Mesenchymal stem cell (in vitro differentiated cells and primary cell): Measurements from ENCODE around the gene CEACAM3.

Source experiments
- DNase-seq: peaks from one replicate; pipeline ENCODE4 v3.0.0-alpha.2; 2013
- H2AFZ ChIP-seq: one replicate; pipeline ENCODE4 v1.6.1; 2013; ENCODE audit warnings: low read depth, mild to moderate bottlenecking, control low read depth, inconsistent platforms, low read length, moderate library complexity
- H2AK5ac ChIP-seq: 2 replicates; pipeline ENCODE4 v1.6.1; 2013; ENCODE audit warnings: low read length, moderate library complexity, mild to moderate bottlenecking, inconsistent platforms; ENCODE audit not compliant: severe bottlenecking
- H2BK120ac ChIP-seq: one replicate; pipeline ENCODE4 v1.6.1; 2013; ENCODE audit warnings: low read depth, mild to moderate bottlenecking, inconsistent platforms, low read length, moderate library complexity
- H2BK12ac ChIP-seq, 2 experiments: one replicate each; pipeline ENCODE4 v1.6.1; 2013; ENCODE audit warnings: inconsistent platforms in 2 of 2, low read length in 2 of 2, mild to moderate bottlenecking in 2 of 2, moderate library complexity in 2 of 2, control low read depth in 1 of 2
- H2BK15ac ChIP-seq: one replicate; pipeline ENCODE4 v1.6.1; 2013; ENCODE audit warnings: mild to moderate bottlenecking, low read depth, inconsistent platforms; ENCODE audit not compliant: poor library complexity, severe bottlenecking
- H2BK5ac ChIP-seq: 2 replicates; pipeline ENCODE4 v1.6.1; 2013; ENCODE audit warnings: low read depth, mild to moderate bottlenecking, low read length, control low read depth, inconsistent platforms; ENCODE audit not compliant: poor library complexity, severe bottlenecking
- H3K14ac ChIP-seq, 2 experiments: one replicate each; pipeline ENCODE4 v1.6.1; 2013; ENCODE audit warnings: inconsistent platforms in 2 of 2, low read length in 2 of 2, control low read depth in 1 of 2, mild to moderate bottlenecking in 1 of 2, moderate library complexity in 1 of 2
- H3K18ac ChIP-seq, 2 experiments: one replicate each; pipeline ENCODE4 v1.6.1; 2013; ENCODE audit warnings: inconsistent platforms in 2 of 2, low read length in 2 of 2, control low read depth in 1 of 2, low read depth in 1 of 2, mild to moderate bottlenecking in 1 of 2
- H3K23ac ChIP-seq, 2 experiments: one replicate each; pipeline ENCODE4 v1.6.1; 2013; ENCODE audit warnings: inconsistent platforms in 2 of 2, low read length in 2 of 2, mild to moderate bottlenecking in 2 of 2, moderate library complexity in 2 of 2, control low read depth in 1 of 2
- H3K27ac ChIP-seq: 2 replicates; pipeline ENCODE4 v1.5.1; 2013; ENCODE audit warnings: mild to moderate bottlenecking, moderate library complexity, low read length, control low read depth, inconsistent platforms; ENCODE audit not compliant: poor library complexity, severe bottlenecking
- H3K27me3 ChIP-seq, 2 experiments: 2 replicates each; pipeline versions ENCODE4 v1.6.1 to v1.7.0; 2013; ENCODE audit warnings: low read length in 2 of 2, mild to moderate bottlenecking in 2 of 2, moderate library complexity in 2 of 2, control low read depth in 1 of 2, inconsistent platforms in 1 of 2; ENCODE audit not compliant: control insufficient read depth in 1 of 2, insufficient read depth in 1 of 2
- H3K36me3 ChIP-seq, 2 experiments: 2 replicates each; pipeline versions ENCODE4 v1.6.1 to v1.7.0; 2013; ENCODE audit warnings: low read length in 2 of 2, control low read depth in 1 of 2, inconsistent platforms in 1 of 2, low read depth in 1 of 2, mild to moderate bottlenecking in 1 of 2; ENCODE audit not compliant: insufficient read depth in 2 of 2, control insufficient read depth in 1 of 2
- H3K4ac ChIP-seq, 2 experiments: one replicate each; pipeline ENCODE4 v1.6.1; 2013; ENCODE audit warnings: inconsistent platforms in 2 of 2, low read length in 2 of 2, mild to moderate bottlenecking in 2 of 2, moderate library complexity in 2 of 2, control low read depth in 1 of 2, low read depth in 1 of 2
- H3K4me1 ChIP-seq: 2 replicates; pipeline ENCODE4 v1.6.1; 2013; ENCODE audit warnings: low read depth, low read length, control low read depth; ENCODE audit not compliant: control insufficient read depth, insufficient read depth
- H3K4me2 ChIP-seq: 2 replicates; pipeline ENCODE4 v1.6.1; 2013; ENCODE audit warnings: low read length, mild to moderate bottlenecking, inconsistent platforms; ENCODE audit not compliant: poor library complexity, severe bottlenecking
- H3K4me3 ChIP-seq, 2 experiments: 2 replicates each; pipeline versions ENCODE4 v1.5.1 to v1.7.0; 2013; ENCODE audit warnings: low read length in 2 of 2, mild to moderate bottlenecking in 2 of 2, control low read depth in 1 of 2, low read depth in 1 of 2; ENCODE audit not compliant: insufficient read depth in 1 of 2
- H3K79me1 ChIP-seq: replicated peaks from 2 replicates; pipeline ENCODE4 v1.6.1; 2013; ENCODE audit warnings: mild to moderate bottlenecking, control low read depth, low read length, inconsistent platforms; ENCODE audit not compliant: poor library complexity, severe bottlenecking
- H3K9ac ChIP-seq: 2 replicates; pipeline ENCODE4 v1.7.0; 2013; ENCODE audit warnings: mild to moderate bottlenecking, low read length, moderate library complexity
- H3K9me3 ChIP-seq: 2 replicates; pipeline ENCODE4 v1.7.0; 2013; ENCODE audit warnings: mild to moderate bottlenecking, low read length; ENCODE audit not compliant: control insufficient read depth
- H4K8ac ChIP-seq: one replicate; pipeline ENCODE4 v1.6.1; 2013; ENCODE audit warnings: inconsistent platforms, mild to moderate bottlenecking, low read length, moderate library complexity
- H4K91ac ChIP-seq: one replicate; pipeline ENCODE4 v1.6.1; 2013; ENCODE audit warnings: mild to moderate bottlenecking, low read length, inconsistent platforms
- WGBS: methylation state at CpG from one replicate; pipeline ENCODE4 v1.1.7; 2013; ENCODE audit warnings: mixed read lengths; 5-methylcytosine and 5-hydroxymethylcytosine counted together

CEACAM3 gene

DNA sequence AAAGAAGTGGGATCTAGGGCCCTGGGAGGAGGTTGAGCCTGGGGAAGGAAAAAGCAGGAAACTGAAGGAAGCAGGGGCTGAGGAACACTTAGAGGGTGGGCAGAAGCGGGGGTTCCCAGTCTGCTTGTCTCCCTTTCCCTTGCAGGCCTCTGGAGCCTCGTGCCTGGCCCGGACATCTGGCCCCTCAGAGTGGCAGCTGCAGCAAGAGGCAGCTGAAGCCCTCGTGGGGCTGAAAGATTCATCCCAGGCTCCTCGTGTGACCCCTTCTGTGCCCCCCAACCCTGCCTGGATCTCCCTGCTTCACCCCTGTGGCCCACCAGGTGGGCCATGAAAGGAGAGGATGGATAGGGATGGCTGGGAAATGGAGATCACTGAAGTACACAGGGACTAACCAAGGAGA lies 54.0 kb downstream of the CEACAM3 start:
- Histone ChIP-seq H3K4me3 (no peak overlapping the region), H3K23ac (no peak overlapping the region), H3K27ac (no peak overlapping the region), H3K4me2 (no peak overlapping the region), H3K4ac (no peak overlapping the region), H2BK5ac (no peak overlapping the region), H3K79me1 (no peaks in the 10 kb centered on the region), H3K4me1 (no peaks in the 10 kb centered on the region), H4K8ac (no peak overlapping the region), H4K91ac (no peak overlapping the region), H2AK5ac (no peak overlapping the region), H3K9ac (no peak overlapping the region), H2BK120ac (no peak overlapping the region), H2BK15ac (no peak overlapping the region), H2BK12ac (no peak overlapping the region), H3K14ac (no peak overlapping the region), H2AFZ (no peak overlapping the region), H3K36me3 (no peaks in the 10 kb centered on the region), H3K18ac (no peak overlapping the region), H3K9me3 (no peaks in the 10 kb centered on the region), H3K27me3 (peaks cover 62 to 73% of the 10 kb centered on the region in 2 experiments)
- no peak for DNase-seq
- WGBS: 53% methylated on average over 5 of the region's 5 CpGs

DNA sequence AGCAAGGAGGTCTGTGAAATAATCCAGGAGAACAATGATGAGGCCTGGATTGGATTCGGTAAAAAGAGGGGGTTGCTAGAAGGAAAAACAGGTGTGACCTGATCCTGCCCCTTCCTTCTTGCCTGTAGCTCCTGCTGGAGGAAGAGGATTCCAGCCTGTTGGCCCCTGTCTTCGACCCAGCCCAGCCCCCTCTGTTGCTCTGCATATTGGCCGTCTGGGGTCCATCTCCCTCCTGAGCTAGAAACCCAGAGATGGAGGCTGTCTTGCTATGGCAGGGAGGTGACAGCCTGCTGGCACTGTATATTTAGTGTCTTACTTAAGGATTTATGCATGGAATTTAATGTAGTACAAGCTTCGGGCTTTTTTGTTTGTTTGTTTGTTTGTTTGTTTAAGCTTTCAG lies 55.1 kb downstream of the CEACAM3 start:
- no peak overlapping the region for H3K4me3 ChIP-seq
- no peak overlapping the region for H4K91ac ChIP-seq
- H3K14ac ChIP-seq: no peak overlapping the region
- no peak for DNase-seq
- no peaks in the 10 kb centered on the region for H3K4me1 ChIP-seq
- no peak overlapping the region for H3K9ac ChIP-seq
- H3K9me3 ChIP-seq: no peaks in the 10 kb centered on the region
- WGBS: 44% methylated on average over 4 of the region's 4 CpGs
- H3K36me3 ChIP-seq: no peaks in the 10 kb centered on the region
- H2BK12ac ChIP-seq: no peak overlapping the region
- no peak overlapping the region for H2BK5ac ChIP-seq
- H3K4ac ChIP-seq: no peak overlapping the region
- no peak overlapping the region for H2BK15ac ChIP-seq
- no peak overlapping the region for H2AFZ ChIP-seq
- H2AK5ac ChIP-seq: no peak overlapping the region
- H2BK120ac ChIP-seq: no peak overlapping the region
- no peak overlapping the region for H3K27ac ChIP-seq
- no peak overlapping the region for H4K8ac ChIP-seq
- H3K4me2 ChIP-seq: no peak overlapping the region
- H3K79me1 ChIP-seq: no peaks in the 10 kb centered on the region
- no peak overlapping the region for H3K23ac ChIP-seq
- no peak overlapping the region for H3K18ac ChIP-seq
- peaks cover 62 to 73% of the 10 kb centered on the region in 2 experiments for H3K27me3 ChIP-seq

DNA sequence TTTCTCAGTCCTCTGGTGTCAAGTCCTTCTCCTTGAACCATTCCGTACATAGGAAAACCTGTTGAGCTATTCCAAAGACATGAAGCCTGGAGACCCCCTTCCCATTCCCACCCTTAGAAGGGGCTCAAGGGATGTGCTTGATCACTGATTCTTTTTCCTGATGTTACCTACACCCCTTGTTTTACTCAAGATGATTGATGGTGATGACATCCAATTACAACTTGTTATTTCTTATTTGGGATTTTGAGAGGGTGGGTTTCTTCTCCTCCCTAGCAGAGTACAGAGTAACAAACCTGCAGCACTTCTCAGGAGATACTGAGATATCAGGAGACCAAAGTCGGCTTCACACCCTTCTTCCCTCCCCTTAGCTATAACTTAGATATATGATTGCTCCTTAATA lies 57.0 kb downstream of the CEACAM3 start:
- H3K27me3 ChIP-seq: peaks cover 58 to 66% of the 10 kb centered on the region in 2 experiments
- 83% methylated on average over 2 of the region's 2 CpGs for WGBS

DNA sequence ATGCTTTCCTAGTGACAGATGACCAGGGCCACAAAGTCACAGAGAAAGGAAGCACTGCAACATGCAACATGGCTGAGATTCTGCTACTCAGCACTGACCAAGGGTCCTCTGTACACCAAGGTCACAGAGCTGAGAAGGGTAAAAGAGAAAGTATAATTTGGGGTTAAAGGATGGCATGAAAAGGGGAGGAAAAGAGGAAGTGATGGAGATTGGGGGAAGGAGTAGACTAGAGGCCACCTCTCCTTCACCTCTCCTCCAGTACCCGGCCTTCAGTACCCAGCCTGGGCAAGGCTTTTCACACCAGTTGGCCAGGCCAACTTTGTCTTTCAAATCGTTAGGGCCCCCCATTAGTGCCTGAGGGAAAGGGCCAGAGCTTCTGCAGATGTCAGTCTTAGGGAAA lies 57.4 kb downstream of the CEACAM3 start:
- H3K9me3 ChIP-seq: no peaks in the 10 kb centered on the region
- no peak overlapping the region for H2BK15ac ChIP-seq
- no peak overlapping the region for H3K4me2 ChIP-seq
- no peak overlapping the region for H3K27ac ChIP-seq
- no peak overlapping the region for H2BK5ac ChIP-seq
- H4K8ac ChIP-seq: no peak overlapping the region
- H2AK5ac ChIP-seq: no peak overlapping the region
- H3K14ac ChIP-seq: no peak overlapping the region
- H3K36me3 ChIP-seq: no peaks in the 10 kb centered on the region
- no peak for DNase-seq
- H3K27me3 ChIP-seq: peaks cover 58 to 61% of the 10 kb centered on the region in 2 experiments
- H3K23ac ChIP-seq: no peak overlapping the region
- 10% methylated on average over 1 of the region's 2 CpGs for WGBS
- no peak overlapping the region for H3K4me3 ChIP-seq
- H3K4me1 ChIP-seq: no peaks in the 10 kb centered on the region
- H3K79me1 ChIP-seq: no peaks in the 10 kb centered on the region
- no peak overlapping the region for H2AFZ ChIP-seq
- H3K9ac ChIP-seq: no peak overlapping the region
- H2BK12ac ChIP-seq: no peak overlapping the region
- no peak overlapping the region for H3K4ac ChIP-seq
- H2BK120ac ChIP-seq: no peak overlapping the region
- no peak overlapping the region for H4K91ac ChIP-seq
- H3K18ac ChIP-seq: no peak overlapping the region

More for the DNA sequence above, 57.0 kb downstream of the CEACAM3 start:
- H3K4me1 ChIP-seq: no peaks in the 10 kb centered on the region
- no peaks in the 10 kb centered on the region for H3K36me3 ChIP-seq
- H3K18ac ChIP-seq: no peak overlapping the region
- H2BK5ac ChIP-seq: no peak overlapping the region
- H3K9me3 ChIP-seq: no peaks in the 10 kb centered on the region
- H2BK12ac ChIP-seq: no peak overlapping the region
- H3K27ac ChIP-seq: no peak overlapping the region
- H3K4me2 ChIP-seq: no peak overlapping the region
- H3K4me3 ChIP-seq: no peak overlapping the region
- H4K8ac ChIP-seq: no peak overlapping the region
- H2AK5ac ChIP-seq: no peak overlapping the region
- H3K79me1 ChIP-seq: no peaks in the 10 kb centered on the region
- no peak overlapping the region for H2BK15ac ChIP-seq
- H3K9ac ChIP-seq: no peak overlapping the region
- no peak overlapping the region for H4K91ac ChIP-seq
- no peak overlapping the region for H3K23ac ChIP-seq
- no peak overlapping the region for H2BK120ac ChIP-seq
- H2AFZ ChIP-seq: no peak overlapping the region
- no peak overlapping the region for H3K4ac ChIP-seq
- no peak for DNase-seq
- no peak overlapping the region for H3K14ac ChIP-seq
